Astrocyte (in vitro differentiated cells and primary cell): ENCODE results near the gene UBE2N. TPM values are rescaled to one million over a fixed set of nuclear protein-coding genes. Genes with fewer than 3 reads are reported as not detected.

Source experiments
- DNase-seq: peaks from one replicate; pipeline ENCODE4 v3.0.0-alpha.2; 2010; ENCODE audit warnings: low read depth
- FAIRE-seq: peaks from 2 replicates; lab custom pipeline; 2011; peaks lifted over from hg19 to GRCh38; lab: Jason Lieb, UNC
- H2AFZ ChIP-seq: 2 replicates; pipeline ENCODE4 v1.6.0; 2012; ENCODE audit warnings: low read depth, low read length, inconsistent platforms
- H3K27ac ChIP-seq: 2 replicates; pipeline ENCODE4 v1.5.1; 2011; ENCODE audit warnings: low read depth, low read length, inconsistent platforms
- H3K27me3 ChIP-seq: 2 replicates; pipeline ENCODE4 v1.6.0; 2011; ENCODE audit warnings: low read length, inconsistent platforms; ENCODE audit not compliant: insufficient read depth
- H3K36me3 ChIP-seq: 2 replicates; pipeline ENCODE4 v1.5.1; 2011; ENCODE audit warnings: low read length, inconsistent platforms; ENCODE audit not compliant: insufficient read depth
- H3K4me1 ChIP-seq: 2 replicates; pipeline ENCODE4 v1.5.1; 2011; ENCODE audit warnings: low read length, inconsistent platforms; ENCODE audit not compliant: insufficient read depth
- H3K4me2 ChIP-seq: 2 replicates; pipeline ENCODE4 v1.6.0; 2012; ENCODE audit warnings: low read length, inconsistent platforms
- H3K4me3 ChIP-seq: 2 replicates; pipeline ENCODE4 v1.5.1; 2011; ENCODE audit warnings: low read depth, mild to moderate bottlenecking, low read length, inconsistent platforms; ENCODE audit not compliant: insufficient read depth
- H3K79me2 ChIP-seq: 2 replicates; pipeline ENCODE4 v1.6.0; 2012; ENCODE audit warnings: mild to moderate bottlenecking, low read length, inconsistent platforms; ENCODE audit not compliant: insufficient read depth
- H3K9ac ChIP-seq: 2 replicates; pipeline ENCODE4 v1.6.0; 2012; ENCODE audit warnings: mild to moderate bottlenecking, low read length, inconsistent platforms
- H3K9me3 ChIP-seq: 2 replicates; pipeline ENCODE4 v1.5.1; 2012; ENCODE audit warnings: low read depth, mild to moderate bottlenecking, low read length, inconsistent platforms; ENCODE audit not compliant: insufficient read depth
- H4K20me1 ChIP-seq: 2 replicates; pipeline ENCODE4 v1.6.0; 2012; ENCODE audit warnings: low read length, inconsistent platforms; ENCODE audit not compliant: insufficient read depth
- H3K27ac Mint-ChIP-seq: one replicate; pipeline ENCODE4 v1.8.0; 2021; ENCODE audit warnings: mild to moderate bottlenecking, mixed read lengths; ENCODE audit not compliant: unreplicated experiment
- H3K27me3 Mint-ChIP-seq: one replicate; pipeline ENCODE4 v1.8.0; 2021; ENCODE audit warnings: low read depth, mixed read lengths; ENCODE audit not compliant: unreplicated experiment
- H3K36me3 Mint-ChIP-seq: one replicate; pipeline ENCODE4 v1.8.0; 2021; ENCODE audit warnings: low read depth, mixed read lengths; ENCODE audit not compliant: unreplicated experiment
- H3K4me1 Mint-ChIP-seq: one replicate; pipeline ENCODE4 v1.8.0; 2021; ENCODE audit warnings: low read depth, mixed read lengths; ENCODE audit not compliant: unreplicated experiment
- H3K4me3 Mint-ChIP-seq: one replicate; pipeline ENCODE4 v1.8.0; 2021; ENCODE audit warnings: mild to moderate bottlenecking, moderate library complexity, mixed read lengths; ENCODE audit not compliant: unreplicated experiment
- H3K9me3 Mint-ChIP-seq: one replicate; pipeline ENCODE4 v1.8.0; 2021; ENCODE audit warnings: mild to moderate bottlenecking, mixed read lengths; ENCODE audit not compliant: unreplicated experiment
- CTCF ChIP-seq: IDR thresholded peaks from 2 replicates; pipeline ENCODE4 v1.5.1; 2011; ENCODE audit warnings: low read depth, mild to moderate bottlenecking, inconsistent platforms, low read length, moderate library complexity; ENCODE audit not compliant: insufficient read depth
- EZH2 ChIP-seq: IDR thresholded peaks from 2 replicates; pipeline ENCODE4 v1.6.1; 2012; ENCODE audit warnings: mild to moderate bottlenecking, low read length, inconsistent platforms; ENCODE audit not compliant: insufficient read depth
- total RNA-seq: library from RNA; stranded (reverse); gene quantifications from 2 replicates; pipeline ENCODE4 v1.2.1, GENCODE V29; 2021

Gene UBE2N
- total RNA-seq, 1 donor from 2014 or later: 129 TPM

- TF ChIP-seq EZH2 (no peak), CTCF (no peak)
- DNase-seq: no peak
- H3K4me3 Mint-ChIP-seq: no peak overlapping the region
Measured at GRCh38 chr12:93460902-93461301, 19.2 kb upstream of the UBE2N start.

GRCh38 chr12:93460003-93460402 is 18.3 kb upstream of the UBE2N start:
- FAIRE-seq (no peak), DNase-seq (no peak)
- Histone ChIP-seq H3K4me2 (no peak overlapping the region), H4K20me1 (no peaks in the 10 kb centered on the region), H3K36me3 (no peaks in the 10 kb centered on the region), H3K27me3 (no peaks in the 10 kb centered on the region), H3K9ac (no peak overlapping the region), H3K4me1 (no peaks in the 10 kb centered on the region), H3K79me2 (no peaks in the 10 kb centered on the region), H3K9me3 (no peaks in the 10 kb centered on the region), H2AFZ (no peak overlapping the region), H3K27ac (no peak overlapping the region), H3K4me3 (no peak overlapping the region)
- TF ChIP-seq EZH2: no peak
- TF ChIP-seq CTCF: no peak
- no peak overlapping the region for H3K4me3 Mint-ChIP-seq
- peaks cover 1% of the 10 kb centered on the region for H3K4me1 Mint-ChIP-seq
- H3K27ac Mint-ChIP-seq: no peak overlapping the region
- H3K9me3 Mint-ChIP-seq: no peaks in the 10 kb centered on the region
- no peaks in the 10 kb centered on the region for H3K36me3 Mint-ChIP-seq
- H3K27me3 Mint-ChIP-seq: no peaks in the 10 kb centered on the region

More at GRCh38 chr12:93460902-93461301, 19.2 kb upstream of the UBE2N start:
- H3K27ac Mint-ChIP-seq: no peak overlapping the region
- H3K27me3 Mint-ChIP-seq: no peaks in the 10 kb centered on the region
- no peak for FAIRE-seq
- Histone ChIP-seq H3K27ac (no peak overlapping the region), H3K4me2 (no peak overlapping the region), H3K4me3 (no peak overlapping the region), H3K27me3 (no peaks in the 10 kb centered on the region), H3K9me3 (no peaks in the 10 kb centered on the region), H3K4me1 (no peaks in the 10 kb centered on the region), H4K20me1 (no peaks in the 10 kb centered on the region), H3K79me2 (no peaks in the 10 kb centered on the region), H3K9ac (no peak overlapping the region), H2AFZ (no peak overlapping the region), H3K36me3 (no peaks in the 10 kb centered on the region)
- H3K9me3 Mint-ChIP-seq: no peaks in the 10 kb centered on the region
- H3K4me1 Mint-ChIP-seq: no peaks in the 10 kb centered on the region
- H3K36me3 Mint-ChIP-seq: no peaks in the 10 kb centered on the region

GRCh38 chr12:93459097-93459496 is 17.4 kb upstream of the UBE2N start:
- Histone ChIP-seq H3K36me3 (no peaks in the 10 kb centered on the region), H3K4me2 (no peak overlapping the region), H4K20me1 (no peaks in the 10 kb centered on the region), H3K4me1 (no peaks in the 10 kb centered on the region), H2AFZ (no peak overlapping the region), H3K9me3 (no peaks in the 10 kb centered on the region), H3K27me3 (no peaks in the 10 kb centered on the region), H3K27ac (no peak overlapping the region), H3K79me2 (no peaks in the 10 kb centered on the region), H3K9ac (no peak overlapping the region), H3K4me3 (no peak overlapping the region)
- no peak overlapping the region for H3K4me3 Mint-ChIP-seq
- no peak for DNase-seq
- no peak for TF ChIP-seq CTCF
- no peak for TF ChIP-seq EZH2
- FAIRE-seq: no peak
- no peaks in the 10 kb centered on the region for H3K9me3 Mint-ChIP-seq
- no peaks in the 10 kb centered on the region for H3K27me3 Mint-ChIP-seq
- no peak overlapping the region for H3K27ac Mint-ChIP-seq
- H3K36me3 Mint-ChIP-seq: no peaks in the 10 kb centered on the region
- peaks cover 2% of the 10 kb centered on the region for H3K4me1 Mint-ChIP-seq
